IMR-90 (cell line): ENCODE results near the gene SETD2. TPM values are rescaled to one million over a fixed set of nuclear protein-coding genes. Genes with fewer than 3 reads are reported as not detected.
A peak's percentile ranks its signal among the peaks of the same experiment; 100 is the strongest.

ENCODE experiments used
- ATAC-seq: fragments of 200-7000 bp; cut with Tn5 transposase; 2 replicates; pipeline ENCODE4 v1.9.1; 2020; ENCODE audit warnings: low read depth, mild to moderate bottlenecking, moderate library complexity
- BruUV-seq: library from RNA; stranded (reverse); fragments of 400-500 nt; replicated peaks from 2 replicates; lab custom pipeline; 2021; lab: Mats Ljungman, UMichigan
- CTCF ChIA-PET: fragments of 300-600 bp; formaldehyde crosslinking; extraction: SDS; loops from one replicate; lab custom pipeline; 2021; ENCODE audit warnings: antibody characterized with exemption; lab: Yijun Ruan, JAX
- POLR2A ChIA-PET: fragments of 300-600 bp; sonication (Branson Sonifier 250); formaldehyde crosslinking; loops from one replicate; lab custom pipeline; 2022; ENCODE audit warnings: antibody characterized with exemption; ENCODE audit not compliant: unreplicated experiment; lab: Charles Lee
- DNase-seq: peaks from one replicate; pipeline ENCODE4 v3.0.0; 2013
- H2AFZ ChIP-seq: replicated peaks from 2 replicates; pipeline ENCODE3; 2013; ENCODE audit warnings: low read length, mild to moderate bottlenecking; ENCODE audit not compliant: poor library complexity
- H2AK5ac ChIP-seq: 2 replicates; pipeline ENCODE4 v1.6.1; 2013; ENCODE audit warnings: low read depth, low read length, inconsistent platforms
- H2AK9ac ChIP-seq: replicated peaks from 2 replicates; pipeline ENCODE3; 2013; ENCODE audit warnings: mild to moderate bottlenecking, low read depth, low read length, moderate library complexity; ENCODE audit not compliant: poor library complexity
- H2BK120ac ChIP-seq: 2 replicates; pipeline ENCODE4 v1.6.1; 2013; ENCODE audit warnings: low read depth, low read length, inconsistent platforms
- H2BK15ac ChIP-seq: 3 replicates; pipeline ENCODE4 v1.6.1; 2013; ENCODE audit warnings: low read depth, low read length, inconsistent platforms
- H2BK20ac ChIP-seq: 2 replicates; pipeline ENCODE4 v1.6.1; 2013; ENCODE audit warnings: low read depth, mild to moderate bottlenecking, inconsistent platforms, low read length, moderate library complexity
- H2BK5ac ChIP-seq: 2 replicates; pipeline ENCODE4 v1.6.1; 2013; ENCODE audit warnings: mild to moderate bottlenecking, low read depth, low read length, inconsistent platforms; ENCODE audit not compliant: poor library complexity, severe bottlenecking
- H3K14ac ChIP-seq: replicated peaks from 2 replicates; pipeline ENCODE4 v1.6.1; 2013; ENCODE audit warnings: low read depth, low read length, inconsistent platforms
- H3K18ac ChIP-seq: 2 replicates; pipeline ENCODE4 v1.6.1; 2013; ENCODE audit warnings: low read depth, low read length, control low read depth
- H3K23ac ChIP-seq: 2 replicates; pipeline ENCODE4 v1.6.1; 2013; ENCODE audit warnings: low read depth, low read length, inconsistent platforms
- H3K27ac ChIP-seq: 2 replicates; pipeline ENCODE4 v1.5.1; 2013; ENCODE audit warnings: mild to moderate bottlenecking, control low read depth, low read length; ENCODE audit not compliant: insufficient read depth
- H3K27me3 ChIP-seq: 2 replicates; pipeline ENCODE4 v1.6.1; 2013; ENCODE audit warnings: low read length; ENCODE audit not compliant: control insufficient read depth, insufficient read depth
- H3K36me3 ChIP-seq: 2 replicates; pipeline ENCODE4 v1.6.1; 2013; ENCODE audit warnings: low read length, mixed read lengths; ENCODE audit not compliant: control insufficient read depth, insufficient read depth
- H3K4ac ChIP-seq: 2 replicates; pipeline ENCODE4 v1.6.1; 2013; ENCODE audit warnings: low read depth, low read length, inconsistent platforms
- H3K4me1 ChIP-seq: 2 replicates; pipeline ENCODE4 v1.6.1; 2013; ENCODE audit warnings: low read length, mixed read lengths; ENCODE audit not compliant: control insufficient read depth, insufficient read depth
- H3K4me2 ChIP-seq: 2 replicates; pipeline ENCODE4 v1.6.1; 2013; ENCODE audit warnings: low read depth, mild to moderate bottlenecking, control low read depth, low read length, moderate library complexity
- H3K4me3 ChIP-seq: 2 replicates; pipeline ENCODE4 v1.5.1; 2013; ENCODE audit warnings: low read depth, mild to moderate bottlenecking, control low read depth, low read length, moderate library complexity; ENCODE audit not compliant: insufficient read depth
- H3K56ac ChIP-seq: 2 replicates; pipeline ENCODE4 v1.6.1; 2013; ENCODE audit warnings: low read length, inconsistent platforms; ENCODE audit not compliant: insufficient read depth; ENCODE audit errors: extremely low read depth
- H3K79me1 ChIP-seq, 2 experiments: 2 replicates each; pipeline ENCODE4 v1.6.1; 2013; ENCODE audit warnings: low read length in 2 of 2, inconsistent platforms in 1 of 2, low read depth in 1 of 2
- H3K9ac ChIP-seq: 2 replicates; pipeline ENCODE4 v1.6.1; 2013; ENCODE audit warnings: low read depth, low read length, control low read depth
- H3K9me1 ChIP-seq: 2 replicates; pipeline ENCODE4 v1.6.1; 2013; ENCODE audit warnings: low read length, inconsistent platforms; ENCODE audit not compliant: insufficient read depth
- H3K9me3 ChIP-seq: 2 replicates; pipeline ENCODE4 v1.6.1; 2013; ENCODE audit warnings: low read length; ENCODE audit not compliant: control insufficient read depth, insufficient read depth
- H4K20me1 ChIP-seq: 2 replicates; pipeline ENCODE4 v1.6.1; 2013; ENCODE audit warnings: low read length, inconsistent platforms; ENCODE audit not compliant: insufficient read depth
- H4K5ac ChIP-seq: 2 replicates; pipeline ENCODE4 v1.6.1; 2013; ENCODE audit warnings: mild to moderate bottlenecking, low read depth, low read length, control low read depth
- H4K8ac ChIP-seq, 2 experiments: 2 replicates each; pipeline ENCODE4 v1.6.1; 2013; ENCODE audit warnings: low read depth in 2 of 2, low read length in 2 of 2, control low read depth in 1 of 2, inconsistent platforms in 1 of 2
- H4K91ac ChIP-seq: 2 replicates; pipeline ENCODE4 v1.6.1; 2013; ENCODE audit warnings: low read depth, low read length, inconsistent platforms; ENCODE audit not compliant: insufficient read depth
- BHLHE40 ChIP-seq: fragments of 150-350 bp; IDR thresholded peaks from 2 replicates; pipeline ENCODE4 v1.6.1; 2016; ENCODE audit warnings: mild to moderate bottlenecking, low read depth, low read length
- CEBPB ChIP-seq: IDR thresholded peaks from 2 replicates; pipeline ENCODE4 v1.6.1; 2012; ENCODE audit warnings: low read depth, low read length, improper control_type of control experiment
- MAZ ChIP-seq: IDR thresholded peaks from 2 replicates; pipeline ENCODE4 v1.6.1; 2012; ENCODE audit warnings: low read depth, mild to moderate bottlenecking, low read length, improper control_type of control experiment, moderate library complexity, borderline replicate concordance
- MXI1 ChIP-seq: IDR thresholded peaks from 2 replicates; pipeline ENCODE4 v1.6.1; 2012; ENCODE audit warnings: low read depth, mild to moderate bottlenecking, low read length, moderate library complexity, borderline replicate concordance
- NFE2L2 ChIP-seq: fragments of 150-350 bp; IDR thresholded peaks from 2 replicates; pipeline ENCODE4 v1.6.1; 2016; ENCODE audit warnings: low read depth, mild to moderate bottlenecking, low read length
- POLR2A ChIP-seq: IDR thresholded peaks from 2 replicates; pipeline ENCODE4 v1.6.1; 2012; ENCODE audit warnings: mild to moderate bottlenecking, low read depth, low read length
- RAD21 ChIP-seq: IDR thresholded peaks from 2 replicates; pipeline ENCODE4 v1.6.1; 2012; ENCODE audit warnings: low read length, improper control_type of control experiment
- RCOR1 ChIP-seq: IDR thresholded peaks from 2 replicates; pipeline ENCODE4 v1.6.1; 2012; ENCODE audit warnings: mild to moderate bottlenecking, low read length, improper control_type of control experiment; ENCODE audit not compliant: insufficient replicate concordance
- WGBS, 2 experiments: methylation state at CpG; one replicate each; pipeline versions ENCODE4 v1.1.5 to v1.1.7; 2013; ENCODE audit warnings: missing lambda C conversion rate in 2 of 2; ENCODE audit not compliant: insufficient read length in 1 of 2; ENCODE audit errors: extremely low coverage in 2 of 2; 5-methylcytosine and 5-hydroxymethylcytosine counted together
- dilution Hi-C: fragments of 300-500 bp; cut with HindIII; formaldehyde crosslinking; loops from one replicate; pipeline ENCODE4 v1.14.3; 2018; ENCODE audit warnings: low sequenced_read_pairs; ENCODE audit not compliant: unreplicated experiment
- in situ Hi-C: fragments of 300-500 bp; cut with MboI; formaldehyde crosslinking; loops from 3 replicates; pipeline ENCODE4 v1.14.3; 2019; ENCODE audit warnings: low sequenced_read_pairs, inconsistent platforms, mixed read lengths
- intact Hi-C: fragments of 100-400 bp; cut with micrococcal nuclease; formaldehyde crosslinking; loops from 2 replicates; pipeline ENCODE4 v1.10.0; 2022
- polyA plus RNA-seq, 3 experiments: library from polyadenylated mRNA; depleted of rRNA; stranded (reverse); fragments of >200 nt; gene quantifications; 2 replicates each; pipeline ENCODE4 v1.2.3, GENCODE V29; 2012; ENCODE audit warnings: low replicate concordance in 1 of 3
- total RNA-seq: library from RNA; depleted of rRNA; stranded (reverse); fragments of >200 nt; gene quantifications from 2 replicates; pipeline ENCODE4 v1.2.3, GENCODE V29; 2012
- TF ChIP-seq, protein P1 (sequence below): fragments of 150-350 bp; IDR thresholded peaks from 2 replicates; pipeline ENCODE4 v1.6.1; 2017; ENCODE audit warnings: mild to moderate bottlenecking, antibody characterized with exemption, low read length, low read depth
- TF ChIP-seq, protein P2 (sequence below): conservative IDR thresholded peaks from 2 replicates; pipeline ENCODE4 v1.5.1; 2012; ENCODE audit warnings: mild to moderate bottlenecking, low read depth, low read length, improper control_type of control experiment

The SETD2 gene
- total and polyA plus RNA-seq, 2 of the 4 experiments (the other 2 are of a cell fraction): 18.3 to 20.1 TPM

DNA sequence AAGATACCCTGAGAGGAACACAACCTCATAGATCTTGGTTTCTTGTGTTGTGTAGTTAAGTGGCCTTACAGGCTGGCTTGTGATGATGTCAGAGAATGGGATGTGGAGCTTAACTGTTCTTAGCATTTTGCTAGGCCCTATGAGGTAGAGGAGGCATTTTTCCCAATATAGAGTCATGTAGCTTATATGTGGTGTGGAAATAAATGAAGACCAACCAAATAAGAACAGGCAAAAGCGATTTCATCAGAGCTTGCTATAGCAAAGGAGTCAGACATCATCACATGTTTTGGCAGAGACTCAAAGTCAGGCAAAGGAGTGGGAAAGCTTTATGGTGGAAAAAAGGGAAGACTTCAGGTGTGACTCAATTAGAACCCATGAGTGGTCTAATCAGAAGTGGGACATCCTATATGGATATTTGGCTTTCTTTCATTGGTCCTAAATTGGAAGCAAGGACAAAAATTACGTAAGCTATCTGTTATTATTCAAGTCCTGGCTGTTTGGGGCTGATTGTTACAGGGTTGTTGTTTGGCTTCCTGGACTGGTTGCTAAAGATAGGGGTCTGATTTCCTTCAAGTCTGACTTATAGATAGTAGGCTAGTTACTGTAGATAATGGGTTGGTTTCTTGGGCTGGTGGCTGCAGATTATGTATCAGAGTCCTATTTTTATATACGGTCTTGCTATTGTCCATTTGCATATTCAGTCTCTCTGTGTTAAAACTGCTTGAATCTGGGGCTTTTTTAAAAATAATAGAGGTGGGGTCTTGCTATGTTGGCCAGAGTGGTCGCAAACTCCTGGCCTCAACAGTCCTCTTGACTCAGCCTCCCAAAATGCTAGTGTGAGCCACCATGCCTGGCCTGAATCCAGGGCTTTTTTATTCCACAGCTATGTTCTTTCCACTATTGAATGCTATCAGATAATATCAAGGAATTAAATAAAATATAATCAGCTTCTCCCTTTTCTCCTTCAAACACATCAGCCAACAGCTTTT is 30.3 kb upstream of the SETD2 start:
- Histone ChIP-seq H2BK15ac (no peak overlapping the region), H3K36me3 (peaks cover 1% of the 10 kb centered on the region; the same call in 1 of the 2 replicates), H4K5ac (no peak overlapping the region), H3K4me2 (no peak overlapping the region), H2BK5ac (no peak overlapping the region), H2BK120ac (no peak overlapping the region), H3K4me3 (no peak overlapping the region), H4K91ac (no peak overlapping the region), H3K4me1 (no peaks in the 10 kb centered on the region), H3K56ac (no peak overlapping the region), H3K9ac (no peak overlapping the region), H3K9me1 (no peaks in the 10 kb centered on the region), H3K79me1 (peaks cover 2 to 4% of the 10 kb centered on the region in 2 experiments; a peak in 2 of 4 replicates), H3K4ac (no peak overlapping the region), H3K27ac (no peak overlapping the region), H3K27me3 (no peaks in the 10 kb centered on the region), H2AK9ac (no peak overlapping the region), H4K8ac (no peak overlapping the region), H3K23ac (no peak overlapping the region), H3K14ac (no peak overlapping the region), H2AK5ac (no peak overlapping the region), H2BK20ac (no peak overlapping the region), H4K20me1 (no peaks in the 10 kb centered on the region), H2AFZ (no peak overlapping the region), H3K18ac (no peak overlapping the region), H3K9me3 (no peaks in the 10 kb centered on the region)
- DNase-seq (peak; percentile 56), ATAC-seq (no peak)
- CTCF ChIA-PET: no interaction called here
- WGBS, 2 experiments: no CpG with 5 or more reads among the region's 4 CpGs
- in situ Hi-C loops (no loop called here), intact Hi-C loops (no loop called here), dilution Hi-C loops (no loop called here)
- POLR2A ChIA-PET: no interaction called here
- TSS peak; percentile 6 for BruUV-seq
- TF ChIP-seq POLR2A: no peak
- no peak for TF ChIP-seq RAD21
- TF ChIP-seq, protein P1, sequence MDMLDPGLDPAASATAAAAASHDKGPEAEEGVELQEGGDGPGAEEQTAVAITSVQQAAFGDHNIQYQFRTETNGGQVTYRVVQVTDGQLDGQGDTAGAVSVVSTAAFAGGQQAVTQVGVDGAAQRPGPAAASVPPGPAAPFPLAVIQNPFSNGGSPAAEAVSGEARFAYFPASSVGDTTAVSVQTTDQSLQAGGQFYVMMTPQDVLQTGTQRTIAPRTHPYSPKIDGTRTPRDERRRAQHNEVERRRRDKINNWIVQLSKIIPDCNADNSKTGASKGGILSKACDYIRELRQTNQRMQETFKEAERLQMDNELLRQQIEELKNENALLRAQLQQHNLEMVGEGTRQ: no peak
- TF ChIP-seq BHLHE40: no peak
- TF ChIP-seq, protein P2, sequence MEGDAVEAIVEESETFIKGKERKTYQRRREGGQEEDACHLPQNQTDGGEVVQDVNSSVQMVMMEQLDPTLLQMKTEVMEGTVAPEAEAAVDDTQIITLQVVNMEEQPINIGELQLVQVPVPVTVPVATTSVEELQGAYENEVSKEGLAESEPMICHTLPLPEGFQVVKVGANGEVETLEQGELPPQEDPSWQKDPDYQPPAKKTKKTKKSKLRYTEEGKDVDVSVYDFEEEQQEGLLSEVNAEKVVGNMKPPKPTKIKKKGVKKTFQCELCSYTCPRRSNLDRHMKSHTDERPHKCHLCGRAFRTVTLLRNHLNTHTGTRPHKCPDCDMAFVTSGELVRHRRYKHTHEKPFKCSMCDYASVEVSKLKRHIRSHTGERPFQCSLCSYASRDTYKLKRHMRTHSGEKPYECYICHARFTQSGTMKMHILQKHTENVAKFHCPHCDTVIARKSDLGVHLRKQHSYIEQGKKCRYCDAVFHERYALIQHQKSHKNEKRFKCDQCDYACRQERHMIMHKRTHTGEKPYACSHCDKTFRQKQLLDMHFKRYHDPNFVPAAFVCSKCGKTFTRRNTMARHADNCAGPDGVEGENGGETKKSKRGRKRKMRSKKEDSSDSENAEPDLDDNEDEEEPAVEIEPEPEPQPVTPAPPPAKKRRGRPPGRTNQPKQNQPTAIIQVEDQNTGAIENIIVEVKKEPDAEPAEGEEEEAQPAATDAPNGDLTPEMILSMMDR: no peak
- no peak for TF ChIP-seq RCOR1
- TF ChIP-seq MXI1: no peak
- no peak for TF ChIP-seq MAZ
- TF ChIP-seq NFE2L2: no peak
- TF ChIP-seq CEBPB: no peak
